K562 (cell line): ENCODE data around the gene VAC14. TPM values are rescaled to one million over a fixed set of nuclear protein-coding genes. Genes with fewer than 3 reads are reported as not detected.

ENCODE experiments used
- AFF1 ChIP-seq, 2 experiments: fragments of 450-650 bp; IDR thresholded peaks; 2 replicates each; pipeline ENCODE4 v1.6.1; 2018; ENCODE audit warnings: mild to moderate bottlenecking in 2 of 2, low read depth in 1 of 2; ENCODE audit not compliant: partially characterized antibody in 2 of 2
- ARID1B ChIP-seq: fragments of 450-650 bp; IDR thresholded peaks from 2 replicates; pipeline ENCODE4 v1.6.1; 2016; ENCODE audit warnings: antibody characterized with exemption, mild to moderate bottlenecking, inconsistent platforms
- CCNT2 ChIP-seq: IDR thresholded peaks from 2 replicates; pipeline ENCODE4 v1.6.1; 2011; ENCODE audit warnings: borderline replicate concordance, low read depth, mild to moderate bottlenecking, moderate library complexity, mixed read lengths, low read length; ENCODE audit not compliant: insufficient read length; ENCODE audit errors: extremely low read depth
- DMBX1 ChIP-seq: fragments of 250-450 bp; sonication (Bioruptor Pico); IDR thresholded peaks from 2 replicates; pipeline ENCODE4 v1.8.0; 2022; ENCODE audit warnings: inconsistent platforms, mild to moderate bottlenecking, moderate library complexity, borderline replicate concordance
- KAT2B ChIP-seq: IDR thresholded peaks from one replicate; pipeline ENCODE4 v1.6.1; 2012; ENCODE audit warnings: low read depth, mild to moderate bottlenecking, control low read depth, inconsistent platforms, low read length, moderate library complexity
- MAFG ChIP-seq: fragments of 450-650 bp; conservative IDR thresholded peaks from 2 replicates; pipeline ENCODE4 v1.6.1; 2016; ENCODE audit warnings: missing genetic modification characterization, missing compliant biosample characterization
- MYNN ChIP-seq, 2 experiments: sonication (generic); formaldehyde crosslinking in 1 of 2; IDR thresholded peaks; 2 replicates each; pipeline versions ENCODE4 v1.5.0 to v1.6.1; 2016 to 2020; ENCODE audit warnings: antibody characterized with exemption in 1 of 2, missing genetic modification reagents in 1 of 2
- NFIC ChIP-seq: fragments of 450-650 bp; IDR thresholded peaks from 2 replicates; pipeline ENCODE4 v1.6.1; 2017; ENCODE audit warnings: mild to moderate bottlenecking, inconsistent platforms
- PKNOX1 ChIP-seq: fragments of 450-650 bp; IDR thresholded peaks from 2 replicates; pipeline ENCODE4 v1.6.1; 2016
- RAD21 ChIP-seq, 2 experiments: fragments of 250-450 bp in 1 of 2; fragments of 450-650 bp in 1 of 2; sonication (Bioruptor Pico) in 1 of 2; formaldehyde crosslinking in 1 of 2; IDR thresholded peaks in 1 of 2; conservative IDR thresholded peaks in 1 of 2; 2 replicates each; pipeline versions ENCODE4 v1.4.0 to v1.8.0; 2020 to 2022; ENCODE audit warnings: mild to moderate bottlenecking in 2 of 2, moderate library complexity in 1 of 2
- SMARCE1 ChIP-seq: fragments of 450-650 bp; IDR thresholded peaks from 2 replicates; pipeline ENCODE4 v1.7.1; 2016; ENCODE audit warnings: mild to moderate bottlenecking
- UBTF ChIP-seq, 2 experiments: IDR thresholded peaks; 2 replicates each; pipeline ENCODE4 v1.6.1; 2012; ENCODE audit warnings: improper control_type of control experiment in 2 of 2, low read depth in 2 of 2, low read length in 2 of 2, borderline replicate concordance in 1 of 2
- ZKSCAN8 ChIP-seq: fragments of 200-800 bp; sonication (Bioruptor generic); IDR thresholded peaks from 2 replicates; pipeline ENCODE4 v1.6.1; 2016; ENCODE audit warnings: missing genetic modification characterization, missing compliant biosample characterization
- ZNF316 ChIP-seq: fragments of 450-650 bp; IDR thresholded peaks from 2 replicates; pipeline ENCODE4 v1.6.1; 2016
- polyA plus RNA-seq, 8 experiments: library from polyadenylated mRNA; depleted of rRNA in 4 of 8; stranded (reverse) in 5 of 8; unstranded in 3 of 8; fragments of >200 nt; fragmentation: Nextera tagmentation in 2 of 8; fragmentation: Illumina TruSeq in 1 of 8; extraction: Ambion mirVana in 2 of 8; extraction: Trizol in 1 of 8; gene quantifications; 2 replicates each; pipeline versions ENCODE4 v1.2.1 to v1.2.3, GENCODE V29; 2011 to 2014; ENCODE audit warnings: inconsistent platforms in 1 of 8, missing spikeins in 1 of 8
- total RNA-seq, 7 experiments: library from RNA; depleted of rRNA in 6 of 7; stranded (reverse); fragments of >200 nt in 6 of 7; fragmentation: Illumina TruSeq in 2 of 7; extraction: Trizol in 2 of 7; gene quantifications; 2 replicates each; pipeline versions ENCODE4 v1.2.1 to v1.2.3, GENCODE V29; 2011 to 2021; ENCODE audit warnings: low replicate concordance in 1 of 7

Gene VAC14
- total and polyA plus RNA-seq, 9 of the 15 experiments (the other 6 are each of a cell fraction or from before 2014, with no cell fraction given), result 1.3 to 41.6 (median 26.6) TPM

- TF ChIP-seq PKNOX1 (0 out of 2 replicates have a peak, but pooled peaks have one; percentile 7), CCNT2 (peak; percentile 84), KAT2B (no peak), ZKSCAN8 (CRISPR knock-in tag) (0 out of 2 replicates have a peak, but pooled peaks have one; percentile 39), ZNF316 (0 out of 2 replicates have a peak, but pooled peaks have one; percentile 16), MYNN (IDR thresholded peaks at IDR 0.05) (peak; percentile 98), MYNN (CRISPR knock-in tag; IDR thresholded peaks at IDR 0.05) (no peak), DMBX1 (peak; percentile 88), SMARCE1 (peak; percentile 93), RAD21 (CRISPR knock-in tag; conservative IDR thresholded peaks at IDR 0.05 in 1 of 2, IDR thresholded peaks at IDR 0.05 in 1 of 2) (peak in 1 of 2 experiments; percentile 20; a peak in 1 of 4 replicates), MAFG (tag) (no peak), ARID1B (peak; percentile 98), AFF1 (IDR thresholded peaks at IDR 0.05; ENCODE audit: low read depth in 1 of 2, partially characterized antibody in 2 of 2) (peak in 1 of 2 experiments; percentile 57), NFIC (peak; percentile 87), UBTF (IDR thresholded peaks at IDR 0.05; ENCODE audit: borderline replicate concordance in 1 of 2, low read depth in 2 of 2, low read length in 2 of 2) (peak in 1 of 2 experiments; percentile 91; a peak in 2 of 4 replicates)
These were observed 105.5 kb downstream of the VAC14 start (continued) for GRCh38 chr16:70695331-70696070.
